ENCODE measurements around the gene SIRPD.

The SIRPD gene

DNA sequence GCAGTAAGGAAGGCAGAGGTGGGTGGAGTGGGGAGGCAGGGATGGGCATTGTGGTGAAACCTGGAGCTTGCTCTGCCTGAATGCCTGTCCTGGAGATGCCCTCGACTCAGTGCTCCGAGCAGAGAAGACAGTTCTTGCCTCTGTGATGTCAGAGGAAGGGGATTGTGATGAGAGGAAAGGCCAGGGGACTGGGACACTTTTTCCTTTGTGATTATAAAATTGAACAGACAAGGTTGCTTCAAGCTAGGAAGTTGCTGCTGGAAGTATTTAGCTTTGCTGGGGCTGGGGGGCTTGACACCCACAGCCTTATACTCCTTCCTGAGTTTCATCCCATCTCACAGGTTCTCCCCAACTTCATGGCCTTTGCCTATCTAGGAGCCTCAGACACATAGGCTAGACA, at the start of gene SIRPD:
Gene SIRPD (minus strand): TSS at position 101 of the 400 bp plus-strand sequence. CDS start 52 bp downstream, at position 49.
- Histone ChIP-seq H3K27me3 (ENCODE audit: insufficient read depth, low read depth, severe bottlenecking) (peaks cover 62% of the 10 kb centered on the region), H3K4me3 (ENCODE audit: low read depth, low read length) (no peak within 1 kb of the TSS), H3K36me3 (no peaks in the 10 kb centered on the region), H3K27ac (no peak within 1 kb of the TSS), H3K9me3 (ENCODE audit: severe bottlenecking) (no peaks in the 10 kb centered on the region)
- TF ChIP-seq, protein P1, sequence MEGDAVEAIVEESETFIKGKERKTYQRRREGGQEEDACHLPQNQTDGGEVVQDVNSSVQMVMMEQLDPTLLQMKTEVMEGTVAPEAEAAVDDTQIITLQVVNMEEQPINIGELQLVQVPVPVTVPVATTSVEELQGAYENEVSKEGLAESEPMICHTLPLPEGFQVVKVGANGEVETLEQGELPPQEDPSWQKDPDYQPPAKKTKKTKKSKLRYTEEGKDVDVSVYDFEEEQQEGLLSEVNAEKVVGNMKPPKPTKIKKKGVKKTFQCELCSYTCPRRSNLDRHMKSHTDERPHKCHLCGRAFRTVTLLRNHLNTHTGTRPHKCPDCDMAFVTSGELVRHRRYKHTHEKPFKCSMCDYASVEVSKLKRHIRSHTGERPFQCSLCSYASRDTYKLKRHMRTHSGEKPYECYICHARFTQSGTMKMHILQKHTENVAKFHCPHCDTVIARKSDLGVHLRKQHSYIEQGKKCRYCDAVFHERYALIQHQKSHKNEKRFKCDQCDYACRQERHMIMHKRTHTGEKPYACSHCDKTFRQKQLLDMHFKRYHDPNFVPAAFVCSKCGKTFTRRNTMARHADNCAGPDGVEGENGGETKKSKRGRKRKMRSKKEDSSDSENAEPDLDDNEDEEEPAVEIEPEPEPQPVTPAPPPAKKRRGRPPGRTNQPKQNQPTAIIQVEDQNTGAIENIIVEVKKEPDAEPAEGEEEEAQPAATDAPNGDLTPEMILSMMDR (IDR thresholded peaks at IDR 0.05; ENCODE audit: low read depth, low read length), result no peak
- DNase-seq, result no peak

DNA sequence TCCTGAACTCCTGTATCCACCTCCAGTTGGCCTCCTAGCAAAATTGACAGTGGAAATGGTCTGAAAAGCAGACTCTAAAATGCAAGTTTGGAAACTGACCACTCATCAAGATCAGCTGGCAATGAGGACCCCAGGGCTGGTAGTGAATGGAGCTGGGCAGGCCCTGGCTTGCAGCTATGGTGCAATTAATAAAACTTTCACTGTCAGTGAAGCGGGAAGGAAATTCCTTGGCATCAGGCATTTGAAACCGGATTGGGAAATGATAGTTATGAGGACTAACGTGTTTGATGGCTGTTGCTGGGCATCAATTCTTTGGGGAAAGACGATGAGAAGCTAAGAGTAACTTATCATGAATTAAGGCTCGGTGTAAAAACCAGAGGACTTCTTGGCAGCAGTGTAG, 43.2 kb upstream of the SIRPD start:
- TF ChIP-seq, protein P1 (IDR thresholded peaks at IDR 0.05; ENCODE audit: low read depth, low read length), result no peak

DNA sequence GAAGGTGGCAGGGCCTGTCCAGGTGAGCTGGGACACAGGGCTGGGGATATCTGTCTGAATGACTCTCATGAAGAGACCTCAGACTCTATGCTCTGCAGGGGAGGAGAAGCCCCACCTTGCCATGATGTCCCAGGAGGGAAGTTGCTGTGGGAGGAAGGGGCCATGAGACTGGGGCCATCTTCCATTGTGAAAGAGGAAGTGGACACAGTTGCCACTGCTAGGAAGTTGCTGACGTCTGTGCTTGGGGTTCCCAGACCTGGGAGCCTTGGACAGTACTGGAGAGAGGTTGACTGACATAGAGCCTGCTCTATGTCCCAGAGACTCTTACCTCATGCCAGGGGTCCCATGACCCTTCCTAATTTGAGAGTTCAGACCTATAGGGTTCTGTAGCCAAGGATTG, 37.8 kb upstream of the SIRPD start:
- Histone ChIP-seq H3K36me3 (no peaks in the 10 kb centered on the region), H3K4me3 (ENCODE audit: low read depth, low read length) (no peak overlapping the region), H3K9me3 (ENCODE audit: severe bottlenecking) (no peaks in the 10 kb centered on the region), H3K27ac (no peak overlapping the region), H3K27me3 (ENCODE audit: insufficient read depth, low read depth, severe bottlenecking) (no peaks in the 10 kb centered on the region)
- no peak for DNase-seq
- TF ChIP-seq, protein P1 (IDR thresholded peaks at IDR 0.05; ENCODE audit: low read depth, low read length), result no peak

More for the DNA sequence above, 43.2 kb upstream of the SIRPD start:
- Histone ChIP-seq H3K27ac (no peak overlapping the region), H3K4me3 (ENCODE audit: low read depth, low read length) (no peak overlapping the region), H3K36me3 (no peaks in the 10 kb centered on the region), H3K27me3 (ENCODE audit: insufficient read depth, low read depth, severe bottlenecking) (no peaks in the 10 kb centered on the region), H3K9me3 (ENCODE audit: severe bottlenecking) (no peaks in the 10 kb centered on the region)
- no peak for DNase-seq

DNA sequence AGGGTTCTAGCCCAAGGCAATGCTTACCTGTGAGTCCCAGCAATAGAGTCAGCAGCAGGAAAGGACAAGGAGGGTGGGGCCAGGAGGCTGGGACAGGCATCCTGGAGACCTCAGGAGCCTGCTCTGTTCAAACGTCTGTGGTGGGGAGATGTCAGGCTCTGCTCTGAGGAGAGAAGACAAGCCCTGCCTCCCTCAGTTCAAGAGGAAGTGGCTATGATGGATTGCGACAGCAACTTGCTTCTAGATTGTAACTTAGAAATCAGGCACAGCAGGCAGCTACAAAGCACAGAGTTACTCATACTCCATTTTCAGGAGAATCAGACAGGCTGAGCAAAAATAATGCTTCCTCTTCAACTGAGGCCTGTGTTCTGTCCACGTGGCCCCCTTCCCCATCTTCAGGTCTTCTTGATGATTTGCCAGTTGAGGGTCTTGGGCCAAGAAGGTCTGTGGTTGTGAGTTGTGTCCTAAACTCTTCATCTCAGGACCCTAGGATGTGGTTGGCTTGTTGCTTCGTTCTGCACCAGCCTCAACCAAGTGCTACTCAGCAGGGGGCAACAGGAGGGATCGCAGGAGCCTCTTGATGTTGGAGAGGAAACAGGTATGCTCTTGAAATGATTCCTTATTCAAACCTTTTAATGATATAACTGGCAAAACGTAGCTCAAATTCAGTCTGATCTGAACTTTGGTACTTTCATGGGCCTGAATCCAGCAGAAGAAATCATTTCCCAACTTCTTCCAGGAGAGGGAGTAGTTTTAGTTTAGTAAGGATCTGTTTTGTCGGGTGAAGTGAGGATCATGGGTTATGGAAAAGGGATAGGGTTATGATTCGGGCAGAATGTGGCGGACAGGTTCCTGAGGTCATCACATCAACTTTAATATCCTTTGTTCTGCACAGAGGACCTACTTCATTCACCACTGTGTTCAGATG, 31.3 kb upstream of the SIRPD start:
- no peak overlapping the region for H3K4me3 ChIP-seq (ENCODE audit: low read depth, low read length)
- TF ChIP-seq, protein P1 (IDR thresholded peaks at IDR 0.05; ENCODE audit: low read depth, low read length), result no peak
- DNase-seq, result no peak
- no peaks in the 10 kb centered on the region for H3K9me3 ChIP-seq (ENCODE audit: severe bottlenecking)
- no peaks in the 10 kb centered on the region for H3K36me3 ChIP-seq
- no peaks in the 10 kb centered on the region for H3K27me3 ChIP-seq (ENCODE audit: insufficient read depth, low read depth, severe bottlenecking)
- no peak overlapping the region for H3K27ac ChIP-seq

DNA sequence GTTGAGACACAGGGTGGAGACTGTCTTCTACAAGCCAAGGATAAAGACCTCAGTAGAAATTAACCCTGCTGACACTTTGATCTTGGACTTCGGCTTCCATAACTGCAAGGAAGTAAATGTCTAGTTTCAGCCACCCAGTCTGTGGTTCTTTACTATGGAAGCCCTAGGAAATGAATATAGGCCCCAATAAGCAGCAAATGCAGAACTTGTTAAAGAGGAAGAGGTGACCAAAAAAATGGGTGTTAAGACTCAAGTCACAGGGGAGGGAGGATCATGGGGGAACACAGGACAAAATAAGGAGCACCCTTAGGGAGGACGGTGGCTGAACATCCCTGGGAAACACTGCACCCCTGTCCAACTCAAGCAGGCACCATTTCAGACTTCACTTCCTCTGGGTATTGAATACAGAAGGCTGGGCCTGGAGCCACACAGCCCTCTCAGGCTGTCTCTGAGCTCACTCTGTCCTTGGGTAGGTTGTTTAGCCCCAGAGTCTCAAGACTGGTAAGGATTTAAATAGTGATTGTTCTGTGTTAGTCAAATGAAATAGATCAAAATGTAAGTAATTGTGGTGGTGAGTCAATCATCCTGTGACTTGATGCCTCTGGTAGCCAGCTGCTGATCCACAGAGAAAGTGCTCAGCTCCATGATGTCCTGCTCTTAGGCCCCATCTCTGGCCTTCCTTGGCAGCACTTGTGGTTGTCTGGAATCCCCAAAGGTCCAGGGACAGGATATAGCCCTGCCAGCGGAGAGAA, 30.5 kb upstream of the SIRPD start:
- no peak for DNase-seq
- no peak overlapping the region for H3K4me3 ChIP-seq (ENCODE audit: low read depth, low read length)
- H3K9me3 ChIP-seq (ENCODE audit: severe bottlenecking), result no peaks in the 10 kb centered on the region
- TF ChIP-seq, protein P1 (IDR thresholded peaks at IDR 0.05; ENCODE audit: low read depth, low read length), result no peak
- no peak overlapping the region for H3K27ac ChIP-seq
- H3K36me3 ChIP-seq, result no peaks in the 10 kb centered on the region
- H3K27me3 ChIP-seq (ENCODE audit: insufficient read depth, low read depth, severe bottlenecking), result no peaks in the 10 kb centered on the region

All from WERI-Rb-1 (cell line).